Esophagus muscularis mucosa (tissue), 3 donors: Measurements from ENCODE around the gene ECD.

ENCODE experiments used
- CTCF ChIP-seq, 3 experiments: fragments of 200-600 bp in 2 of 3; fragments of 450-650 bp in 1 of 3; sonication (generic) in 2 of 3; IDR thresholded peaks; one replicate each; pipeline ENCODE4 v1.5.1; 2017 to 2019; ENCODE audit warnings: antibody characterized with exemption in 3 of 3, mild to moderate bottlenecking in 2 of 3, moderate library complexity in 1 of 3
- POLR2A ChIP-seq: fragments of 450-650 bp; IDR thresholded peaks from one replicate; pipeline ENCODE4 v1.6.1; 2017; ENCODE audit warnings: antibody characterized with exemption, moderate library complexity, mild to moderate bottlenecking, low read depth
- POLR2AphosphoS5 ChIP-seq, 2 donors: sonication (generic); formaldehyde crosslinking; IDR thresholded peaks; one replicate each; pipeline ENCODE4 v1.6.1; 2017; ENCODE audit warnings: antibody characterized with exemption in 2 of 2

DNA sequence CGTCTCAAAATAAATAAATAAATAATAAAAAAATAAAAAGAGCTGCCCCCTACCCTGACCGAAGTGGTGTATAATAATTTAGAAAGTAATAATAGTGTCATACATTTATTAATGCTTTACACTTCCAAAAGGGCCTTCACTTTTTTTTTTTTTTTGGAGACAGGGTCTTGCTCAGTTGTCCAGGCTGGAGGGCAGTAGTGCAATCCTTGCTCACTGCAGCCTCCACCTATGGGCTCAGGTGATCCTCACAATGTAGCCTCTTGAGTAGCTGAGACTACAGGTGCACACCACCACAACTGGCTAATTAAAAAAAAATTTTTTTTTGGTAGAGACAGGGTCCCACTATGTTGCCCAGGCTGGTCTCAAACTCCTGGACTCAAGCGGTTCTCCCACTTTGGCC, 1.5 kb upstream of the ECD start:
- TF ChIP-seq CTCF (IDR thresholded peaks at IDR 0.05) (no peak), POLR2A (no peak), POLR2AphosphoS5 (IDR thresholded peaks at IDR 0.05) (no peak)
